A549 (cell line): ENCODE results near the gene SEC62. TPM values are rescaled to one million over a fixed set of nuclear protein-coding genes. Genes with fewer than 3 reads are reported as not detected.

Source experiments
- ATAC-seq, 2 experiments: fragments of 200-7000 bp in 1 of 2; fragments of >200 bp in 1 of 2; cut with Nextera tagmentation in 1 of 2; cut with Tn5 transposase in 1 of 2; 3 replicates each; pipeline versions ENCODE4 v1.8.0 to v1.9.1; 2018 to 2020; ENCODE audit warnings: mild to moderate bottlenecking in 1 of 2, moderate library complexity in 1 of 2
- CTCF ChIA-PET: fragments of 300-600 bp; sonication (Branson Sonifier 250); formaldehyde crosslinking; extraction: SDS; loops from one replicate; lab custom pipeline; 2021; ENCODE audit warnings: antibody characterized with exemption, inconsistent platforms; lab: Yijun Ruan, JAX
- POLR2A ChIA-PET: fragments of 350-600 bp; formaldehyde crosslinking; extraction: SDS; loops from one replicate; lab custom pipeline; 2021; ENCODE audit warnings: antibody characterized with exemption, inconsistent platforms; lab: Yijun Ruan, JAX
- DNase-seq, 2 experiments: peaks; one replicate each; pipeline versions ENCODE4 v3.0.0 to v3.0.0-alpha.2; 2011 to 2016; ENCODE audit warnings: low read depth in 1 of 2, low spot score in 1 of 2
- FAIRE-seq: peaks from 2 replicates; lab custom pipeline; 2011; peaks lifted over from hg19 to GRCh38; lab: Jason Lieb, UNC
- H3K27ac ChIP-seq, 2 experiments: fragments of >200 bp; sonication (Bioruptor Twin); formaldehyde crosslinking; 3 replicates each; pipeline ENCODE4 v1.5.1; 2016 to 2017
- H3K4me1 ChIP-seq: fragments of >200 bp; sonication (Bioruptor Twin); formaldehyde crosslinking; 3 replicates; pipeline ENCODE4 v1.6.1; 2016
- H3K4me2 ChIP-seq: fragments of >200 bp; sonication (Bioruptor Twin); formaldehyde crosslinking; 3 replicates; pipeline ENCODE4 v1.6.1; 2016
- H3K4me3 ChIP-seq: fragments of >200 bp; sonication (Bioruptor Twin); formaldehyde crosslinking; 3 replicates; pipeline ENCODE4 v1.5.1; 2016
- H3K9me3 ChIP-seq: fragments of >200 bp; sonication (Bioruptor Twin); formaldehyde crosslinking; 3 replicates; pipeline ENCODE4 v1.6.1; 2016
- CBX2 ChIP-seq: fragments of 200-600 bp; sonication (generic); IDR thresholded peaks from 2 replicates; pipeline ENCODE4 v1.6.1; 2016; ENCODE audit warnings: low read depth, mild to moderate bottlenecking, borderline replicate concordance
- CBX8 ChIP-seq: fragments of 200-600 bp; sonication (generic); IDR thresholded peaks from 2 replicates; pipeline ENCODE4 v1.6.1; 2016
- CHD4 ChIP-seq: fragments of 200-600 bp; sonication (generic); IDR thresholded peaks from 2 replicates; pipeline ENCODE4 v1.6.1; 2016; ENCODE audit warnings: antibody characterized with exemption, mild to moderate bottlenecking, borderline replicate concordance
- EP300 ChIP-seq, 2 experiments: fragments of >200 bp; sonication (Bioruptor Twin); formaldehyde crosslinking; IDR thresholded peaks; 2 replicates in 1 of 2; 3 replicates in 1 of 2; pipeline ENCODE4 v1.6.1; 2016 to 2017
- HEYL ChIP-seq: fragments of 250-450 bp; sonication (Bioruptor Pico); IDR thresholded peaks from 2 replicates; pipeline ENCODE4 v1.8.0; 2021; ENCODE audit warnings: mild to moderate bottlenecking, moderate library complexity
- RFX5 ChIP-seq: fragments of 450-650 bp; IDR thresholded peaks from 2 replicates; pipeline ENCODE4 v1.7.1; 2014; ENCODE audit warnings: antibody characterized with exemption, mild to moderate bottlenecking, moderate library complexity
- SMC3 ChIP-seq: fragments of >200 bp; sonication (Bioruptor Twin); formaldehyde crosslinking; IDR thresholded peaks from 3 replicates; pipeline ENCODE4 v1.6.1; 2018; ENCODE audit warnings: inconsistent platforms
- SREBF2 ChIP-seq: fragments of 450-650 bp; IDR thresholded peaks from 2 replicates; pipeline ENCODE4 v1.6.1; 2014; ENCODE audit warnings: mild to moderate bottlenecking, moderate library complexity
- ZC3H11A ChIP-seq: fragments of 450-650 bp; IDR thresholded peaks from 2 replicates; pipeline ENCODE4 v1.6.1; 2014; ENCODE audit warnings: antibody characterized with exemption, mild to moderate bottlenecking
- ZSCAN20 ChIP-seq: fragments of 250-450 bp; sonication (Bioruptor Pico); IDR thresholded peaks from 2 replicates; pipeline ENCODE4 v1.8.0; 2022; ENCODE audit warnings: mild to moderate bottlenecking, moderate library complexity
- WGBS: methylation state at CpG from one replicate; pipeline ENCODE4 v1.1.6; 2017; ENCODE audit errors: missing lambda C conversion rate; 5-methylcytosine and 5-hydroxymethylcytosine counted together
- polyA plus RNA-seq, 4 experiments: library from polyadenylated mRNA; depleted of rRNA in 3 of 4; stranded (reverse); fragments of >200 nt; fragmentation: RNase III in 1 of 4; extraction: RNeasy Plus Mini Kit Qiagen cat#74134 plus additional on column Dnase treatment in 1 of 4; gene quantifications; 2 replicates in 3 of 4; 3 replicates in 1 of 4; pipeline ENCODE4 v1.2.3, GENCODE V29; 2011 to 2017
- TF ChIP-seq, protein P1 (sequence below): fragments of 250-450 bp; sonication (Bioruptor Pico); IDR thresholded peaks from 2 replicates; pipeline ENCODE4 v1.5.0; 2020; ENCODE audit warnings: low read depth, mild to moderate bottlenecking, moderate library complexity
- TF ChIP-seq, protein P2 (sequence below): fragments of >200 bp; sonication (Bioruptor Twin); formaldehyde crosslinking; IDR thresholded peaks from 3 replicates; pipeline ENCODE4 v1.6.1; 2016
- TF ChIP-seq, protein P3 (sequence below): fragments of >200 bp; sonication (Bioruptor Twin); formaldehyde crosslinking; IDR thresholded peaks from 2 replicates; pipeline ENCODE4 v1.6.1; 2016
- TF ChIP-seq, protein P4 (sequence below): fragments of 450-650 bp; IDR thresholded peaks from 2 replicates; pipeline ENCODE4 v1.6.1; 2014; ENCODE audit warnings: antibody characterized with exemption

The SEC62 gene
- polyA plus RNA-seq, 2 of the 4 experiments (the other 2 are of a cell fraction), result 84.5 to 107 TPM

- TF ChIP-seq EP300 (IDR thresholded peaks at IDR 0.05), result no peak
- WGBS, result 58% methylated on average over 14 of the region's 14 CpGs
- FAIRE-seq (no peak), ATAC-seq (no peak), DNase-seq (no peak)
- POLR2A ChIA-PET, result no interaction called here
- Histone ChIP-seq H3K4me3 (no peak overlapping the region), H3K27ac (no peak overlapping the region), H3K9me3 (no peaks in the 10 kb centered on the region), H3K4me1 (no peaks in the 10 kb centered on the region), H3K4me2 (no peak overlapping the region)
- CTCF ChIA-PET, result no interaction called here
These were observed 34.7 kb upstream of the SEC62 start for GRCh38 chr3:169931747-169932520.

GRCh38 chr3:169939320-169939719, 27.3 kb upstream of the SEC62 start:
- no peak for ATAC-seq
- H3K4me1 ChIP-seq, result no peaks in the 10 kb centered on the region
- no peak overlapping the region for H3K27ac ChIP-seq
- no peak for FAIRE-seq
- H3K4me2 ChIP-seq, result no peak overlapping the region
- no peak for TF ChIP-seq CBX2
- TF ChIP-seq, protein P1, sequence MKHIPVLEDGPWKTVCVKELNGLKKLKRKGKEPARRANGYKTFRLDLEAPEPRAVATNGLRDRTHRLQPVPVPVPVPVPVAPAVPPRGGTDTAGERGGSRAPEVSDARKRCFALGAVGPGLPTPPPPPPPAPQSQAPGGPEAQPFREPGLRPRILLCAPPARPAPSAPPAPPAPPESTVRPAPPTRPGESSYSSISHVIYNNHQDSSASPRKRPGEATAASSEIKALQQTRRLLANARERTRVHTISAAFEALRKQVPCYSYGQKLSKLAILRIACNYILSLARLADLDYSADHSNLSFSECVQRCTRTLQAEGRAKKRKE (CRISPR knock-in tag), result no peak
- TF ChIP-seq HEYL (CRISPR knock-in tag), result no peak
- TF ChIP-seq, protein P2, sequence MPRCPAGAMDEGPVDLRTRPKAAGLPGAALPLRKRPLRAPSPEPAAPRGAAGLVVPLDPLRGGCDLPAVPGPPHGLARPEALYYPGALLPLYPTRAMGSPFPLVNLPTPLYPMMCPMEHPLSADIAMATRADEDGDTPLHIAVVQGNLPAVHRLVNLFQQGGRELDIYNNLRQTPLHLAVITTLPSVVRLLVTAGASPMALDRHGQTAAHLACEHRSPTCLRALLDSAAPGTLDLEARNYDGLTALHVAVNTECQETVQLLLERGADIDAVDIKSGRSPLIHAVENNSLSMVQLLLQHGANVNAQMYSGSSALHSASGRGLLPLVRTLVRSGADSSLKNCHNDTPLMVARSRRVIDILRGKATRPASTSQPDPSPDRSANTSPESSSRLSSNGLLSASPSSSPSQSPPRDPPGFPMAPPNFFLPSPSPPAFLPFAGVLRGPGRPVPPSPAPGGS, result no peak
- TF ChIP-seq ZSCAN20 (CRISPR knock-in tag), result no peak
- no peak for TF ChIP-seq CHD4
- no peaks in the 10 kb centered on the region for H3K9me3 ChIP-seq
- CTCF ChIA-PET, result no interaction called here
- no peak overlapping the region for H3K4me3 ChIP-seq
- 0% methylated on average over 1 of the region's 1 CpG for WGBS
- POLR2A ChIA-PET, result interaction anchor here (1.2 kb wide), 1 partner anchor 168 kb away, joined by 8 read pairs; no protein-coding TSS in a partner anchor
- no peak for DNase-seq

GRCh38 chr3:169939751-169940150, 26.9 kb upstream of the SEC62 start:
- no peak for ATAC-seq
- Histone ChIP-seq H3K4me1 (no peaks in the 10 kb centered on the region), H3K4me2 (no peak overlapping the region), H3K27ac (no peak overlapping the region), H3K9me3 (no peaks in the 10 kb centered on the region), H3K4me3 (no peak overlapping the region)
- CTCF ChIA-PET, result no interaction called here
- POLR2A ChIA-PET, result no interaction called here
- TF ChIP-seq SREBF2 (no peak), CBX8 (no peak), ZSCAN20 (CRISPR knock-in tag) (no peak)
- 63% methylated on average over 5 of the region's 5 CpGs for WGBS
- no peak for DNase-seq
- no peak for FAIRE-seq

DNA sequence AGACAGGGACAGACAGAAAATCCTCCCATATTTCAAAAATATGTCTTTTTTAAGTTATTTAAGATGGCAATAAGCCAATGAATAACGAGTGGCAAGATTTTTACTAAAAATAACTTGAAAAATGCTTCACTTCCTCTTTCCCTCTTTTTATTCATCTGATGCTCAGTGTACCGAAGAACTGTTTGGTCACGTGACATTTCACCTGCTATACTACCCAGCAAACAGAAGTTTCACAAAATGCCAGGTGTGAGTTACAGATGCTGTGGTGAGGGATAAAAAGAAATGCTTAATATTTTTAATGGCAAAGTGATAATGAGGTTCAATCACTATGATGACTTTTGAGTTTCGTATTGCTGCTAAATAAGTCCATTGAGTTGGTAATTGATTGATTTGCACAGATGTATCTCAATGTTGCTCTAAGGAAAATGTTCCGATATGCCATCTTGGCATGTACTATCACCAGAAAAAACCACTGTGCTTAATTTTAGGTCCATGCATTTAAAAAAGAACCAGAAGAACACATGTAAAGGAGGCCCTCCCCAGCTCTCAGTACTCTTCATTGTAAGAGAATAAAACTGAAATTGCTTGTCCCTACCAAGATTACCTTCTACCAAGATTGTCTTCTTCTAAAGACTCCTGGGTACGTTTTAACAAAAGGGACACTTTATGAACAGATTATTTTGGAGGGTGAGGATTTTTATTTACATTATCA, 26.0 kb upstream of the SEC62 start:
- Histone ChIP-seq H3K9me3 (no peaks in the 10 kb centered on the region), H3K4me1 (no peaks in the 10 kb centered on the region), H3K4me3 (no peak overlapping the region), H3K4me2 (no peak overlapping the region), H3K27ac (no peak overlapping the region)
- POLR2A ChIA-PET, result no interaction called here
- TF ChIP-seq, protein P1 (CRISPR knock-in tag), result no peak
- no peak for TF ChIP-seq SMC3
- TF ChIP-seq RFX5, result no peak
- TF ChIP-seq, protein P3, sequence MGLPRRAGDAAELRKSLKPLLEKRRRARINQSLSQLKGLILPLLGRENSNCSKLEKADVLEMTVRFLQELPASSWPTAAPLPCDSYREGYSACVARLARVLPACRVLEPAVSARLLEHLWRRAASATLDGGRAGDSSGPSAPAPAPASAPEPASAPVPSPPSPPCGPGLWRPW, result no peak
- no peak for TF ChIP-seq ZC3H11A
- TF ChIP-seq, protein P4, sequence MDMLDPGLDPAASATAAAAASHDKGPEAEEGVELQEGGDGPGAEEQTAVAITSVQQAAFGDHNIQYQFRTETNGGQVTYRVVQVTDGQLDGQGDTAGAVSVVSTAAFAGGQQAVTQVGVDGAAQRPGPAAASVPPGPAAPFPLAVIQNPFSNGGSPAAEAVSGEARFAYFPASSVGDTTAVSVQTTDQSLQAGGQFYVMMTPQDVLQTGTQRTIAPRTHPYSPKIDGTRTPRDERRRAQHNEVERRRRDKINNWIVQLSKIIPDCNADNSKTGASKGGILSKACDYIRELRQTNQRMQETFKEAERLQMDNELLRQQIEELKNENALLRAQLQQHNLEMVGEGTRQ, result peak; percentile 40; the same call in 1 of the 2 replicates
- 48% methylated on average over 6 of the region's 6 CpGs for WGBS
- no peak for DNase-seq
- CTCF ChIA-PET, result no interaction called here
- no peak for FAIRE-seq
- ATAC-seq, result no peak
